ENCODE results near the gene RND1.

Gene RND1

DNA sequence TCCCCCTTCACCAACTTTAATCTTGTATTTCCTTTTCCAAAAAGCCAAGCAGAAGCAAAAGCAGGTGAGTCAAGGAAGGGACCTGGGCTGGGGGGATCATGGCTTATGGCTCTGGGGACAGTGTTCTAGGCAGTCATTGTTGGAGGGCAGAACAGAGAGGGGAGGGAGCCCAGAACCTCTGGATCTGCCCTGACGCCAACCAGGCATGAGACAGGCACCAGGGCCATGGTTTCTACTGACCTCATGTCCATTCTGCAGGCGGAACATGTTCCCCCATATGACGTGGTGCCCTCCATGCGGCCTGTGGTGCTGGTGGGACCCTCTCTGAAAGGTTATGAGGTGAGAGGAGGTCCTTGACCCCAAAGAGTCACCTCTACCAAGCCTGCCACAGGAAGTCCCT lies 40.8 kb downstream of the RND1 start:
- TF ChIP-seq GATA2 (IDR thresholded peaks at IDR 0.05; ENCODE audit: low read depth, low read length) (no peak), GATA3 (IDR thresholded peaks at IDR 0.05; ENCODE audit: low read depth, low read length) (no peak)

DNA sequence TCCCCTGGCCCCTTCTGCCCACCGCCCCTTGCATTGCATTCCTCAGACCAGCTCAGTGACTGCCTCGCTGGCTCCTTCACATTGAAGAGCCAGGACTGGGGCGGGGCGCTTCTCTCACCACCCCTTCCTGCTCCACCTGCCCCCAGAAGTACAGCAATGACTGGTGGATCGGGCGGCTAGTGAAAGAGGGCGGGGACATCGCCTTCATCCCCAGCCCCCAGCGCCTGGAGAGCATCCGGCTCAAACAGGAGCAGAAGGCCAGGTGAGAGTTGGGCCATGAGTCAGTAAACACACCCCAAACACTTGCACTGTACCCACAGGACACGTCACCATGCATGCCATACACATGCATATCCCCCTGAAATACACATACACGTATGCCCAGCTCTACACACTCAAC lies 41.6 kb downstream of the RND1 start:
- TF ChIP-seq GATA2 (IDR thresholded peaks at IDR 0.05; ENCODE audit: low read depth, low read length) = no peak
- TF ChIP-seq GATA3 (IDR thresholded peaks at IDR 0.05; ENCODE audit: low read depth, low read length) = no peak

DNA sequence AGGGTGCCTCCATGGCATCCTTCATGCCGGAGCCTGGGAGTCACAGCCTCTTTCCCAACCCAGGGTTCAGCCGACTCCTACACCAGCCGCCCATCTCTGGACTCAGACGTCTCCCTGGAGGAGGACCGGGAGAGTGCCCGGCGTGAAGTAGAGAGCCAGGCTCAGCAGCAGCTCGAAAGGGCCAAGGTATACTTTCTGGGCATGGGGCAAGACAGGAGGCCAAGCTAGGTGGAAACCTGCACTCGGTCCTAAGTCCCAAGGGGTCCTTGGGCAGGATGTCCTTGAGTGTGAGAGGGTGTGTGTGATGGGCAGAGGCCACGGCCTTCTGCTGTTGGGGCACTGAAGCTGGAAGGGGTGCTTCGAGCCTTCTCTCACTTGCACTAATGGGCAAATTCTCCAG lies 42.4 kb downstream of the RND1 start:
- TF ChIP-seq GATA3 (IDR thresholded peaks at IDR 0.05; ENCODE audit: low read depth, low read length) (no peak), GATA2 (IDR thresholded peaks at IDR 0.05; ENCODE audit: low read depth, low read length) (no peak)

DNA sequence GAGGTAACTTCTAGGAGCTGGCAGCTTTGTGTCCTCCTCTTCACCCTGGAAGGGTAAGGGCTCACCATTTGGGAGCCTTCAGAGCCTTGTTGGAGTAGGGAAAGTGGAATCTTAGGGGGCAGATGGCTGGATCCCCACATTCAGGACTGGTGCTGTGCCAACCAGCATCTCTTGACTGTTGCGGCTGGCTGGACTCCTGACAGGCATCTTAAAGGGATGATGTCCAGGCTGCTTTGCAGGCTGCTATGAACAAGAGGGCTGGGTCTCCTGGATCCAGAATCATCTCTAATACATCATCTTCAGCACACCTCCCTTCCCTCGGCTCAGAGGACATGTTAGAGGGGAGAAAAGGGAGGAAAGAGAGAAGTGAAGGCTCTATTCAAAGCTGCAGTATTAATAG lies 43.0 kb downstream of the RND1 start:
- TF ChIP-seq GATA3 (IDR thresholded peaks at IDR 0.05; ENCODE audit: low read depth, low read length) (no peak), GATA2 (IDR thresholded peaks at IDR 0.05; ENCODE audit: low read depth, low read length) (no peak)

DNA sequence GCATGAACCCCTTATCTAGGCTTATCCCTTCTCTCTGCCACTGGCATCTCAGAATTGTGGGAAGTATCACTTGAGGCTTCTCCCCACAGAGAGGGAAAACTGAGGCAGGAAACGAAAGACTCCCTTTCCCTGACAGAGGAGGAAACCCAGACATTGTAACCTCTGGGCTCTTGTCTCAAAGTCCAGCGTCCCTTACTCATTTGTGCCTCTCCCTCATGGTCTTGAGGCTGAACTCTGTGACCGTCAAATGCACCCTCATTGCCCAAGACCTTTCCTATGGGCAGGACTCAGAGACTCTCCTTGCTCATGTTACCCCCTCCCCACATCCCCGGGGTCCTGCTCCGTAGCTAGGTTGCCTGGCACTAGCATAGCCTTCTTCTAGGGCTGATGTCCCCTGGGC lies 43.5 kb downstream of the RND1 start:
- no peak for TF ChIP-seq GATA2 (IDR thresholded peaks at IDR 0.05; ENCODE audit: low read depth, low read length)
- TF ChIP-seq GATA3 (IDR thresholded peaks at IDR 0.05; ENCODE audit: low read depth, low read length) = no peak

DNA sequence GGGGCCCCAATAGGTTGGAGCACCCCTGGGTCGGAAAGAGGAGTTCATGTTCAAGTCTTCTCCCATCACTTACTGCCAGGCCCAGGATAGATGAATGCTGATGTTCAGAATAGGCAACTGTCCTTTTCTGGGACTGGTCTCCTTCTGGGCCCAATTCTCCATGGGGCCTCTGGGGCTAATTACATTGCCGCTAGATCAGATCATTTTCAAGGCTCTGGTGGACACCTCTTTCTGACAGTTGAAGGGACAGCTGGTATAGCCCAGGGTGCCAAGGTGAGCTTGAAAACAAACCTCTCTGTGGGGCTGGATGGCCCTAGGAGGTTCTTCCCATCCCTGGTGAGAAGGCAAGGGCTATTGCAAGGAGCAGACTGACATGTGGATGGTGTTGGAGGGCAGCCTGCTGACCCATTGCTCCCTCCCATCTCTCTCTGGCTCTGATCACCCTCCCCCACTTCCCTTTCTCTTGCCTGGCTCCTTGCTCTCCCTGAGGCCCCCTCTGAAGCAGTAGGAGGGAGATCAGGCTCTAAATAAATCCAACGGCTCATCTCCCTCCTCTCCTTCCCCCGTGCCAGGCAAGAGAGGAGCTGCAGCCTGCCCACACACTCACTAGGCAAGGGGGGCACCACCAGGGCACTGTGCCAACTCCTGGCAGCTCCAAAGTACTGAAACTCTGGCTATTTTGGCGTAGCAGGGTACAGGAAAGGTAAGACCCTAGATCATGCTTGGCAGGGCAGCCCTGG lies 45.5 kb downstream of the RND1 start:
- no peak for TF ChIP-seq GATA3 (IDR thresholded peaks at IDR 0.05; ENCODE audit: low read depth, low read length)
- TF ChIP-seq GATA2 (IDR thresholded peaks at IDR 0.05; ENCODE audit: low read depth, low read length) = no peak

DNA sequence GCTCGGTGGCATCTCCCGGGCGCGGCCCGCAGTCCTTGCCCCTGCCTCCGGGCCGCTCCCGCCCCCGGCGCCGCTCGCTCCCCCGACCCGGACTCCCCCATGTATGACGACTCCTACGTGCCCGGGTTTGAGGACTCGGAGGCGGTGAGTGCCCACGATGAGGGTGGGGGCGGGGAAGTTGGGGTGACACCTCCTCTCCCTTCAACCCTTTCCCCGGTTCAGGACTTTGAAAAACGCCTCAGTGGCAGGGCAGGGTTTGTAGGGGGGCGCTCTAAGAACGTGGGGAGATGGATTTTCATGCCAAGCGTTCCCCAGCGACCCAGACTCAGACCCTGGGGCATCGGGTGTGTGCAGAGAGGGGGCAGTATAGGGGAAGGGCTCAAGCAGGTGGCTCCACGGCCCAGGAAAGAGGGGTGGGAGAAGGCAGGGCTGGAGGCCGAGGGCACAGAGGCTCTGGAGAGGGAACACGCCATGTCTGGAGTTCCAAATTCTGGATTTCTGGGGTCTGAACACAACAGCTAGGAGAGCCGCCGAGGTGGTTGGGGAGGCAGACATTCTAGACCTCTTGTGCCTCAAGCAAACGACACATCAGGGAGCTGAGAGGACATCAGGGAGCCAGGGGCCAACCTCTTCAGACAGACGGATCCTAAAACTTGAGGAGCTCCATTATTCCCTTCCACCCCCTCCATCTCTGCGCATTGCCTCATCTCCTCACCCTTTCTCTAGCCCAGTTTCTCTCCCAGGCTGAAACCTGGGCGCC lies 46.7 kb downstream of the RND1 start:
- TF ChIP-seq GATA2 (IDR thresholded peaks at IDR 0.05; ENCODE audit: low read depth, low read length) (no peak), GATA3 (IDR thresholded peaks at IDR 0.05; ENCODE audit: low read depth, low read length) (no peak)

DNA sequence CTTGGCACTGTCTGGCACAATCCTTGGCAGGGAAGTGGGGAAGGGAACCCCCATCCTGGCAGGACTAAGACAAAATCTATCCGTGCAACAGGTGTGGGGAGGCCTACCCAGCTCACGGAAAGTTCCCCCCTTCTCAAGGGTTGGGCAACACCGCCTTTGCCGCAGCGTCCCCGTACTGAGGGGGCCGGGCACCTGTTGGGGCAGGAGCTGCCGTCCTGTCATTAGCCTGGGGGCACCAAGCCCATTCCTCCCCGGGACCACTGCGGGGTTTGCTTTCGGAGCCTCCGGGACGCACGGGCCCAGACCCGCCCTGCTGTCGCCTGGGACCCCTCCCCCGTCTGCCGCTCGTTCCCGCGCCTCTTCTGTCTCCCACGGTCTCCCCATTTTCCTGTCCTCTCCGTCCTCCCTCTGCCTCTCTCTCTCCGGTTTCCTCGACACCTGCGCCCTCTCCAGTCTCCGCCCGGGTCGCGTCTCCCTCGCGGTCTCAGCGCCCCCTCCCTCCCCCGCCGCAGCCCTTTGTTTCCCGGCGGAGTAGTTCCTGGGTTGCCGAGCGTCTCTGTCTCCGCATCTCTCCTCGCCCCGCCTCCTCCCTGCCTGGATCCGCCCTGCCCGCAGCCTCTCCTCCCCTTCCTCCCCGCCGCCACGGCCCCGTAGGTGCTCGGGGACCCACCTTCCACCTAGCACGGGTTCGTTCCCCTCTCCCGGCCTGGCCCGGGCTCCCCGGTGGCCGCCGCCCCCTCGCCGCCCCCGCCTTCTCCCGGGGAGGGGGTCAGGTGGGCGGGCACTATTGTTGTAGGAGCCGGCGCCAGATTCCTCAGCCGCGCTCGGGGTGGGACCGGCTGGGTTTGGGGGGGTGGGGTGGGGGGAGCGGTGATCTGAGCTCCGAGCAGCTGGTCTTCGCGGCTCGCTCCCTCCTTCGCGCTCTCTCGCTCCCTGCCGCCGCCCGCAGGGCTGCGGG lies 47.5 kb downstream of the RND1 start, which contains the start of gene CACNB3:
Gene CACNB3 (plus strand): TSS at position 624 of the 958 bp plus-strand sequence. CDS start 434 bp downstream, outside the sequence.
- TF ChIP-seq GATA3 (IDR thresholded peaks at IDR 0.05; ENCODE audit: low read depth, low read length) (no peak), GATA2 (IDR thresholded peaks at IDR 0.05; ENCODE audit: low read depth, low read length) (no peak)

DNA sequence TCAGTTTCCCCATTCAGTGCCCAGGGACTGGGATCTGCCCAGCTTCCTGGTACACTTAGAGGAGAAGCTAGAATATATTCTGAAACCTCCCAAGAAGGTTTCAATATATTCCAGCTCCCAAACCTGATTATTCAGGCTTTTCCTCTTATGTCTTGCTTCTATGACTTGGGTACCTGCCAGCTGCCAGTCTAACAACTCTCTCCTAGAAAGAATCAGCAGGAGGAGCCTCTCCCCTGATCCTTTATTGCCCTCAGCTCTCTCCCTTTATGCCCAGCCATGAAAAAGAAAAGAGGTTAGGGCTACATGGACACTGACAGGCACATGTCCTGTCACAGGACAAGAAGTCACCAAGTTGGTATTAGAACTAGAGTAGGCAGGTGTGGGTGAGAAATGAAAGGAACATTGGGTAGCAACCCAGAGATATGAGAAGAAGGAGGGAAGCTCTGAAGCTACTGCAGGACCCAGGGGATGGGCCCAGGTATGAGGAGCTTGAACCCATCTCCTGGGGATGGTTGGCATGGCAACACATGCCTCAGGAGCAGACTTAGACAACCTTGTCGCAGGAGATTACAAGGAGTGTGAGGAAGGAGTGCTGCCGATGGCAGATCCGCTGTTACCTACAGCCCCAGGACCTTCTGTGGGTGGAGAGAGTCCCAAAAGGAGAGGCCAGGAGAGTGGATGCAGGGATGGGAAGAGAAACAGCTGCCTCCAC lies 49.4 kb downstream of the RND1 start:
- TF ChIP-seq GATA2 (IDR thresholded peaks at IDR 0.05; ENCODE audit: low read depth, low read length) (no peak), GATA3 (IDR thresholded peaks at IDR 0.05; ENCODE audit: low read depth, low read length) (no peak)

DNA sequence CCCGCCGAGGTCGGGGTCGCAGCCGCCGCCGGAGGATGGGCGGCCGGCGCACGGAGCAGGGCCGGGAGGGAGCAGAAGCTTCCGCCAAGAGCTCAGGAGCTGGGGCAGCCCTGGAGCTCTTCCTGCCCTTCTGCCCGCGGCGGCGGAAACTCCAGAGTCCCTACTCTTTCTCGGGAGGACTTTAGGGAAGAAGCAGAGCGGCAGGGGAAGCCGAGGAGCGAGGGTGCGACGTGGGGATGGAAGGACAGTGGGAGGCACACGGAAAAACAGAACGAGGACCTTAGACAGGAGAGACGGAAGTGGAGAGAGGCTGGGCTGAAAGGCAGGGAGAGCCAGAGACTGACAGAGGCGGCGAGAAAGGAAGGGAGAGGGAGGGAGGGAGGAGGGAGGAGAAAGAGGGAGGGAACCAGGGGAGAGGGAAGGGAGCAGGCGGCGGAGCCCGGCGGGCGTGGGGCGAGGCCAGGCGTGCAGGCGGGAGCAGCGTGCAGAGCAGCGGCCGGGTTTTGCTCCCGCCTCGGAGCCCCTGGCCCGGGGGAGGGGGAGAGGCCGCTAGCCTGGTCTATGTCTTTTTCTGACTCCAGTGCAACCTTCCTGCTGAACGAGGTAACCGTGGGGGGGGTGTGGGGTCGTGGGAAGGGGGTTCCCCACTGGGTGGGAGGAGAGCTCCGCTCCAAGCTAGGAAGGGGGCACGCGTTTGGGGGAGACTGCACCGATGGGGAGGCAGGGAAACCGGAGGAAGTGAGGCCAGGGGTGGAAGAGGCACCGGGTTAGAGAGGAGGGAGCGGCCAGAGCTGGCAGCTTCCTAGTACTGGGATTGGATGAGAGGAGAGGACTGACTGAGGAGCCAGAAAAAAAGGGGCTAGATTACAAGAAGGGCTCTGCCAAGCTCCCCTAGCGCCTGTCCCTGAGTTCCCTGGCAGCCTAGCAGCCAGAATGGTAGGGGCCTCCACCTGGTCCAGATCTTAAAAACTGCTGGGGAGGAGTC lies 50.3 kb downstream of the RND1 start:
- no peak for TF ChIP-seq GATA2 (IDR thresholded peaks at IDR 0.05; ENCODE audit: low read depth, low read length)
- TF ChIP-seq GATA3 (IDR thresholded peaks at IDR 0.05; ENCODE audit: low read depth, low read length) = no peak

DNA sequence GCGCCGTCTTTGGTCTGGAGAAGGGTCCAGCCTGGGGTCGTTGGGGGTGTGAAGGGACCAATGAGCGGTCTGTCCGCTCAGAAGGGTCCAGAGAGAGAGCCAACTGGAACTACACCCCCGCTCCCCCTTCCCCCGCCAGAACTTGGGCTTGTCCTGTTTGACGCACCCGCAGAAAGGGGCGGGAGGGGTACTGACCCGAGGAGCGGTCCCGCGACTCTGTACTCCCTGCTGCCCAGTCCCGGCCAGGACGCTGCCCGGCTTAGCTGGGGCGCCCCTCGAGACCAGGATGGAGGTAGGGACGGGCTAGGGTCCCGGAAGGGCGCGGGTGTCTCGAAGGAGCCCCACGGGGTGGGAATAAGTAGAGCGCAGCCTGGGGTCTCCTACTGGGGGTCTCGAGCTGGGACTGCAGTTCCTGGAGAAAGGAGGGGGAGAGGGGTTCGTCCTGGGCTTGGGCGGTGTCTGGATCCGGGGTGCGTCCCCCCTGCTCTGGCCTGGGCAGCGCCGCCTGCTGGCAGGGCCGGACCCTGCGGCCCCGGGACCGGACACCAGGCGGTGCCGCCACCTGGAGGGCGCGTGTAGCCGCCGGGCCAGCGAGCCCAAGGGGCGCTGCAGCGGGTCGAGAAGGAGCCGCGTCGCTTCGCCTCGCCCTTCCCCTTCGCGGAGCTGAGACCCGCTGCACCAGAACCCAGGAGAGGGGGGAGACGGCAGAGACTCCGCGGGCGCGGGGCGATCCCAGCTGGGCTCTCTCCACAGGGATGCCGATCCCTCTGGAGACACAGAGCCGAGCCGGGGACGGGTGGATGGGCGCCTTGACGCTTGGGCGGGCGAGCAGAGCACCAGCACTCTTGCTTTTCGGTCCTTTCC lies 51.2 kb downstream of the RND1 start:
- TF ChIP-seq GATA3 (IDR thresholded peaks at IDR 0.05; ENCODE audit: low read depth, low read length) (no peak), GATA2 (IDR thresholded peaks at IDR 0.05; ENCODE audit: low read depth, low read length) (no peak)

All from SH-SY5Y (cell line).